GM23248 (cell line): ENCODE measurements around the gene MYBPC1. TPM values are rescaled to one million over a fixed set of nuclear protein-coding genes. Genes with fewer than 3 reads are reported as not detected.
"Not testable (repeated sequence)": the region's sequence is repeated elsewhere in the genome, so short reads cannot be mapped to it uniquely, and the experiment has no call there.

Experiments used
- DNase-seq: peaks from one replicate; pipeline ENCODE4 v3.0.0-alpha.2; 2015
- H2AFZ ChIP-seq: fragments of 200-600 bp; sonication (generic); 2 replicates; pipeline ENCODE4 v1.6.1; 2016; ENCODE audit warnings: antibody characterized with exemption
- H3F3A ChIP-seq: fragments of 200-600 bp; sonication (generic); 2 replicates; pipeline ENCODE4 v1.6.1; 2016; ENCODE audit warnings: mild to moderate bottlenecking, antibody characterized with exemption, mixed run types; ENCODE audit not compliant: insufficient read depth
- H3K27ac ChIP-seq: fragments of 200-600 bp; sonication (generic); 2 replicates; pipeline ENCODE4 v1.5.1; 2016; ENCODE audit warnings: mild to moderate bottlenecking
- H3K27me3 ChIP-seq: fragments of 200-600 bp; sonication (generic); replicated peaks from 2 replicates; pipeline ENCODE4 v1.6.1; 2016; ENCODE audit warnings: mild to moderate bottlenecking; ENCODE audit not compliant: insufficient read depth
- H3K36me3 ChIP-seq: fragments of 200-600 bp; sonication (generic); 2 replicates; pipeline ENCODE4 v1.6.1; 2016; ENCODE audit warnings: low read depth, mild to moderate bottlenecking
- H3K4me1 ChIP-seq: fragments of 200-600 bp; sonication (generic); 2 replicates; pipeline ENCODE4 v1.6.1; 2016; ENCODE audit warnings: mild to moderate bottlenecking; ENCODE audit not compliant: insufficient read depth
- H3K4me2 ChIP-seq: fragments of 200-600 bp; sonication (generic); one replicate; pipeline ENCODE4 v1.6.1; 2016; ENCODE audit warnings: mild to moderate bottlenecking; ENCODE audit not compliant: unreplicated experiment
- H3K4me3 ChIP-seq: fragments of 200-600 bp; sonication (generic); 2 replicates; pipeline ENCODE4 v1.5.1; 2016; ENCODE audit warnings: mild to moderate bottlenecking
- H3K79me2 ChIP-seq: fragments of 200-600 bp; sonication (generic); 2 replicates; pipeline ENCODE4 v1.6.1; 2016; ENCODE audit warnings: mild to moderate bottlenecking; ENCODE audit not compliant: insufficient read depth
- H3K9ac ChIP-seq: fragments of 200-600 bp; sonication (generic); 2 replicates; pipeline ENCODE4 v1.6.1; 2016; ENCODE audit warnings: mild to moderate bottlenecking
- H3K9me2 ChIP-seq: fragments of 200-600 bp; sonication (generic); 2 replicates; pipeline ENCODE4 v1.6.1; 2016; ENCODE audit warnings: mixed run types, mild to moderate bottlenecking, moderate library complexity; ENCODE audit not compliant: insufficient read depth
- H3K9me3 ChIP-seq: fragments of 200-600 bp; sonication (generic); one replicate; pipeline ENCODE4 v1.6.1; 2017; ENCODE audit warnings: low read depth
- H4K20me1 ChIP-seq: fragments of 200-600 bp; sonication (generic); 2 replicates; pipeline ENCODE4 v1.6.0; 2016; ENCODE audit not compliant: insufficient read depth
- EZH2 ChIP-seq: fragments of 200-600 bp; sonication (generic); IDR thresholded peaks from 2 replicates; pipeline ENCODE4 v1.6.1; 2018; ENCODE audit warnings: antibody characterized with exemption, mild to moderate bottlenecking; ENCODE audit not compliant: insufficient read depth, poor library complexity, severe bottlenecking
- EZH2phosphoT487 ChIP-seq: fragments of 200-600 bp; sonication (generic); IDR thresholded peaks from 2 replicates; pipeline ENCODE4 v1.6.1; 2018; ENCODE audit warnings: antibody characterized with exemption, moderate library complexity, mild to moderate bottlenecking, low read depth; ENCODE audit not compliant: insufficient read depth
- WGBS, 2 experiments: methylation state at CpG; one replicate each; pipeline ENCODE4 v1.1.6; 2015 to 2017; ENCODE audit warnings: low lambda C conversion rate in 2 of 2, low coverage in 1 of 2; ENCODE audit errors: missing lambda C conversion rate in 2 of 2; 5-methylcytosine and 5-hydroxymethylcytosine counted together
- in situ Hi-C: fragments of 300-500 bp; cut with MboI; formaldehyde crosslinking; loops from 2 replicates; pipeline ENCODE4 v1.15.0; 2020
- polyA plus RNA-seq: library from polyadenylated mRNA; unstranded; fragments of >200 nt; fragmentation: Nextera tagmentation; extraction: Ambion mirVana; gene quantifications from 2 replicates; pipeline ENCODE4 v1.2.1, GENCODE V29; 2016
- total RNA-seq: library from RNA; depleted of rRNA; stranded (reverse); fragments of >200 nt; shearing (Covaris generic); gene quantifications from 2 replicates; pipeline ENCODE4 v1.2.3, GENCODE V29; 2014; rRNA removed

The MYBPC1 gene, protein sequence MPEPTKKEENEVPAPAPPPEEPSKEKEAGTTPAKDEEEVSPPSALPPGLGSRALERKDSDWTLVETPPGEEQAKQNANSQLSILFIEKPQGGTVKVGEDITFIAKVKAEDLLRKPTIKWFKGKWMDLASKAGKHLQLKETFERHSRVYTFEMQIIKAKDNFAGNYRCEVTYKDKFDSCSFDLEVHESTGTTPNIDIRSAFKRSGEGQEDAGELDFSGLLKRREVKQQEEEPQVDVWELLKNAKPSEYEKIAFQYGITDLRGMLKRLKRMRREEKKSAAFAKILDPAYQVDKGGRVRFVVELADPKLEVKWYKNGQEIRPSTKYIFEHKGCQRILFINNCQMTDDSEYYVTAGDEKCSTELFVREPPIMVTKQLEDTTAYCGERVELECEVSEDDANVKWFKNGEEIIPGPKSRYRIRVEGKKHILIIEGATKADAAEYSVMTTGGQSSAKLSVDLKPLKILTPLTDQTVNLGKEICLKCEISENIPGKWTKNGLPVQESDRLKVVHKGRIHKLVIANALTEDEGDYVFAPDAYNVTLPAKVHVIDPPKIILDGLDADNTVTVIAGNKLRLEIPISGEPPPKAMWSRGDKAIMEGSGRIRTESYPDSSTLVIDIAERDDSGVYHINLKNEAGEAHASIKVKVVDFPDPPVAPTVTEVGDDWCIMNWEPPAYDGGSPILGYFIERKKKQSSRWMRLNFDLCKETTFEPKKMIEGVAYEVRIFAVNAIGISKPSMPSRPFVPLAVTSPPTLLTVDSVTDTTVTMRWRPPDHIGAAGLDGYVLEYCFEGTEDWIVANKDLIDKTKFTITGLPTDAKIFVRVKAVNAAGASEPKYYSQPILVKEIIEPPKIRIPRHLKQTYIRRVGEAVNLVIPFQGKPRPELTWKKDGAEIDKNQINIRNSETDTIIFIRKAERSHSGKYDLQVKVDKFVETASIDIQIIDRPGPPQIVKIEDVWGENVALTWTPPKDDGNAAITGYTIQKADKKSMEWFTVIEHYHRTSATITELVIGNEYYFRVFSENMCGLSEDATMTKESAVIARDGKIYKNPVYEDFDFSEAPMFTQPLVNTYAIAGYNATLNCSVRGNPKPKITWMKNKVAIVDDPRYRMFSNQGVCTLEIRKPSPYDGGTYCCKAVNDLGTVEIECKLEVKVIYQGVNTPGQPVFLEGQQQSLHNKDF
- not detected in 2 replicates for total RNA-seq
- polyA plus RNA-seq = not detected in 2 replicates

DNA sequence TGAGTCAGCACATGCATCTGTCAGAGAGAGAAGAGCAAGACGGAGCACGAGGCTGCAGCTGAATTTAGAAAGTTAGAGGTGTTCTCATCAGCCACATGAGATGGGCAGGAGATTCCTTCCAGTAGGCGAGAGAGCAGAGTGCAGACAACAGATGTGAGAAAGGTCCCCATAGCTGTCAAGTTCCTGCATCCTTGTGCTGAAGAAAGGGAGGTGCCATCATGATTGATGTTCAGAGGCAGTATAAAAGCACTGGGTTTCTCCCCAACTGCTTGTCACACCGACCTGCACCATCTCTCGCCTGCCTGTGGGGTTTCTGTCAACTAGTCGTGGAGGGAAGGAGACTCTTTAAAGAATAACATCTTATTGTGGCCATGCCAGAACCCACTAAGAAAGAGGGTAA, at the start of gene MYBPC1:
TSS of gene MYBPC1 (plus strand) at position 272 of the 400 bp plus-strand sequence. CDS start at position 372, 100 bp downstream.
- Histone ChIP-seq H3K36me3 (no peaks in the 10 kb centered on the region), H3K4me2 (no peak within 1 kb of the TSS), H3K9ac (no peak within 1 kb of the TSS), H2AFZ (no peak within 1 kb of the TSS), H3K27ac (no peak within 1 kb of the TSS), H3K9me2 (no peaks in the 10 kb centered on the region), H3F3A (no peaks in the 10 kb centered on the region), H3K9me3 (no peaks in the 10 kb centered on the region), H3K79me2 (no peaks in the 10 kb centered on the region), H3K27me3 (no peaks in the 10 kb centered on the region), H3K4me3 (no peak within 1 kb of the TSS), H3K4me1 (no peaks in the 10 kb centered on the region), H4K20me1 (no peaks in the 10 kb centered on the region)
- in situ Hi-C loops = no loop called here
- TF ChIP-seq EZH2phosphoT487 (no peak), EZH2 (no peak)
- DNase-seq = no peak
- WGBS, 2 experiments = 19 to 30% methylated on average over 6 of the region's 6 CpGs

DNA sequence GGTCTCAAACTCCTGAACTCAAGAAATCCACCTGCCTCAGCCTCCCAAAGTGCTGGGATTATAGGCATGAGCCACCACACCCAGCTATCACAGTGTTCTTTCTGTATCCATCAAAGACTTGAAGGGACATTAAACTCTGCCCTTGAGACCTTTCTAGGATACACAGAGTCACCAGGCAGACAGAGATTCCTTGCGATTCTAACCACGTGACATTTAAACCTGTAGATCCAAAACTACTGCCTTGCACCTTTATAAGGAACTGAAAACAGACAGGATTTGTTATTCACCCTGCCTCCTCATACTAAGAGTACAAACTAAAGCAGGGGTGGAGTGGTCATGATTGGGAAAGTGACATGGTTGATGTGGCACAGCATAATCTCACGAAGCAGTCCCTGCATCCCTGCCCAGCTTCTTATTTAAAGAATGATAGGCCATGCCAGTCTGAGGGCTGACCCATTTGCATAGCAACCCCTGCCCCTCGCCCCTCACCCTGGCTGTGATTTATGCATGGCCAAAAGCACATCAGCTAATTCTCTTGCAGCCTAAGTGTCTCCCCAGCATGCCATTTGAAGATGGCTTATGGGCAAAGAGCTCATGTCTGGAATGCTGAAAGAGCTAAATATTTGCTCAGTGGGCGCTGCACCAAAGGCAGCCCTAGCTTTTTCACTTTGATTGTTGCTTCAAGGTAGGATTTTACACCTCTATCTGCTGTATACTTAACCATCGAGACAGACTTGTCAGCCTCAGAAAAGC, 43.2 kb upstream of the MYBPC1 start:
- WGBS, 2 experiments = 27 to 31% methylated on average over 6 of the region's 6 CpGs
- H3K9me2 ChIP-seq = no peaks in the 10 kb centered on the region
- no peaks in the 10 kb centered on the region for H4K20me1 ChIP-seq
- H3K36me3 ChIP-seq = no peaks in the 10 kb centered on the region
- no peaks in the 10 kb centered on the region for H3K4me1 ChIP-seq
- no peaks in the 10 kb centered on the region for H3F3A ChIP-seq
- no peak overlapping the region for H3K27ac ChIP-seq
- no peak overlapping the region for H3K4me2 ChIP-seq
- no peak overlapping the region for H3K9ac ChIP-seq
- H3K9me3 ChIP-seq = no peaks in the 10 kb centered on the region
- H3K4me3 ChIP-seq = no peak overlapping the region
- no peaks in the 10 kb centered on the region for H3K79me2 ChIP-seq
- DNase-seq = no peak
- H2AFZ ChIP-seq = no peak overlapping the region
- no peaks in the 10 kb centered on the region for H3K27me3 ChIP-seq
- in situ Hi-C loops = no loop called here
- TF ChIP-seq EZH2phosphoT487 = no peak
- no peak for TF ChIP-seq EZH2

DNA sequence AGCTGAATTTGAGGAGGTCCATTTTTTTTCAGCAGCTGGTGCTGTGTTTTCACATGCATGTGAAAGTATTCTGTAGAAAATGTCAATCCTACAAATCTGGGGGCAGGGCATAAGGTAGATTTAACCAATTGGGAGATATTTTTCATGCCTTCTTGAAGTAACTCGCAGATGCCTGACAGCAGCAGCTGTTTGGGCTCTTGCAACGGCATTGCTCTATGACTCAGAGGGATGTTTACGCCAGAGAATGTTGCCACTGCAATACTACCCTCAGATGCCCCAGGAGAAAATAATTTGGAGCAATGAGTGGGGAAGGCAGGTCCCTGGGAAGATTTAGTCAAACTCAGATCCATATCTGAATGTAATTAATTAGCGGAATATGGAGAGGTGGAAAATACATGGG, 42.5 kb upstream of the MYBPC1 start:
- H3K4me2 ChIP-seq = no peak overlapping the region

DNA sequence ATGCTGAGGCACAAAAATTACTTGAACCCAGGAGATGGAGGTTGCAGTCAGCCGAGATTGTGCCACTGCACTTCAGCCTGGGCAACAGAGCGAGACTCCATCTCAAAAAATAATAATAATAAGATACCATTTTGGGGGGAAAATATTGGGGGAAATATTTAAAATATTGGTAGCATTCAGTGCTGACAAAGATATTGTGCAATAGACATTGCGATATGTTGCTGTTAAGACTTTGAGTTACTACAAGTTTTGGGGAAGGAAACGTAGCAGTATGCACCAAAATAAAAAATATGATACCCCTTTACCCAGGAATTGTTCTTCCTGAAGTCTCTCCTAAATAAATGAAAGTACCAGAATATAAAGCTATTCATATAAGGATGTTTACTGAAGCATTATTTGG, 37.7 kb upstream of the MYBPC1 start:
- Histone ChIP-seq H3F3A (no peaks in the 10 kb centered on the region), H3K79me2 (no peaks in the 10 kb centered on the region), H3K9me2 (no peaks in the 10 kb centered on the region), H3K4me1 (no peaks in the 10 kb centered on the region), H3K4me3 (no peak overlapping the region), H2AFZ (no peak overlapping the region), H3K9ac (no peak overlapping the region), H3K4me2 (no peak overlapping the region), H3K27me3 (no peaks in the 10 kb centered on the region), H3K9me3 (no peaks in the 10 kb centered on the region), H3K27ac (no peak overlapping the region), H3K36me3 (no peaks in the 10 kb centered on the region), H4K20me1 (no peaks in the 10 kb centered on the region)
- DNase-seq = no peak
- in situ Hi-C loops = no loop called here
- 31 to 34% methylated on average over 4 of the region's 4 CpGs for WGBS, 2 experiments
- no peak for TF ChIP-seq EZH2phosphoT487
- TF ChIP-seq EZH2 = no peak

More for the DNA sequence above, 42.5 kb upstream of the MYBPC1 start:
- no peaks in the 10 kb centered on the region for H3K4me1 ChIP-seq
- H3K36me3 ChIP-seq = no peaks in the 10 kb centered on the region
- H2AFZ ChIP-seq = no peak overlapping the region
- no peaks in the 10 kb centered on the region for H4K20me1 ChIP-seq
- peak; percentile 61 for DNase-seq
- no peak overlapping the region for H3K27ac ChIP-seq
- no peak for TF ChIP-seq EZH2
- no peak for TF ChIP-seq EZH2phosphoT487
- in situ Hi-C loops = no loop called here
- 26 to 33% methylated on average over 4 of the region's 4 CpGs for whole genome bisulfite sequencing, 2 experiments
- no peak overlapping the region for H3K4me3 ChIP-seq
- no peaks in the 10 kb centered on the region for H3K79me2 ChIP-seq
- H3K27me3 ChIP-seq = no peaks in the 10 kb centered on the region
- no peaks in the 10 kb centered on the region for H3K9me3 ChIP-seq
- no peaks in the 10 kb centered on the region for H3F3A ChIP-seq
- no peaks in the 10 kb centered on the region for H3K9me2 ChIP-seq
- H3K9ac ChIP-seq = no peak overlapping the region

DNA sequence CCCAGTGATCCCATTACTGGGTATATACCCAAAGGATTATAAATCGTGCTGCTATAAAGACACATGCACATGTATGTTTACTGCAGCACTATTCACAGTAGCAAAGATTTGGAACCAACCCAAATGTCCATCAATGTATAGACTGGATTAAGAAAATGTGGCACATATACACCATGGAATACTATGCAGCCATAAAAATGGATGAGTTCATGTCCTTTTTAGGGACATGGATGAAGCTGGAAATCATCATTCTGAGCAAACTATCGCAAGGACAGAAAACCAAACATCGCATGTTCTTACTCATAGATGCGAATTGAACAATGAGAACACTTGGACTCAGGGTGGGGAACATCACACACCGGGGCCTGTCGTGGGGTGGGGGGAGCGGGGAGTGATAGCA, 36.0 kb upstream of the MYBPC1 start:
- H3K79me2 ChIP-seq, H3K9me2 ChIP-seq, H3K9me3 ChIP-seq, H2AFZ ChIP-seq, H3K4me1 ChIP-seq, H3K9ac ChIP-seq, H3K4me2 ChIP-seq, H3F3A ChIP-seq, DNase-seq, H3K27me3 ChIP-seq, H3K4me3 ChIP-seq, in situ Hi-C loops, H3K36me3 ChIP-seq, H3K27ac ChIP-seq, H4K20me1 ChIP-seq: not testable (repeated sequence)
- 72 to 74% methylated on average over 7 of the region's 7 CpGs for WGBS, 2 experiments
